Activated CD8-positive, alpha-beta memory T cell treated with anti-CD3 and anti-CD28 coated beads, Interleukin-2, amount 50 U/mL, for 48 hours (primary cell): ENCODE data around the gene ARHGEF28.

Experiments
- DNase-seq: peaks from one replicate; pipeline ENCODE4 v3.0.0-alpha.2; 2020

The ARHGEF28 gene

DNA sequence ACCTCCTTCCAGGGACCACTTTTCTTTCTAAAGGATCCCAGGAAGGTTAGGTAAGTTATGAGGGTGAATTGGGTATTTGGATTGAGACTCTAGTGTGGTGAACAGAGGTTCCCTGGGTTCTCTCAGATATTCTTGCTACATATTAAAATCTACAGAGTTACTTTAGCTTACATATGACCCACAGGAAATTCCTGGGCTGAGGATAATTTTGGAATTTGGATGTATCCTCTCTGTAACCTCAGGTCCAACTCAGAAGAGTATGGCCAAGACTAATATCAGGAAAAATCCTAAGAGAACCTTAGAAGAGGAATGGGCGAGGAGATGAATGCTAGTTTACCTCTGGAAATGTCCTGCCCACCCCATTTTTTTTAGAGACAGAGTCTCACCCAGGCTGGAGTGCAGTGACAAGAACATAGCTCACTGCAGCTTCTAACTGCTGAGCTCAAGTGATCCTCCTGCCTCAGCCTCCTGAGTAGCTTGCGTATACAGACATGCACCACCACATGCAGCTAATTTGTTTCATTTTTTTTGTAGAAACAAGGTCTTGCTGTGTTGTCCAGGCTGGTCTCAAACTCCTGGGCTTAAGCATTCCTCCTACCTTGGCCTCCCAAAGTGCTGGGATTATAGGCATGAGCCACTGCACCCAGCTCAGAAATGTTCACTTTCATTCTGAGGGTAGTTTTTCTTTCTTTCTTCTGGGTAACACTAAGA, 196.4 kb downstream of the ARHGEF28 start:
- DNase-seq, result no peak

GRCh38 chr5:73822989-73823339, 197.0 kb downstream of the ARHGEF28 start:
- DNase-seq, result no peak

- no peak for DNase-seq
Measured at GRCh38 chr5:73823508-73823925, 197.5 kb downstream of the ARHGEF28 start.

DNA sequence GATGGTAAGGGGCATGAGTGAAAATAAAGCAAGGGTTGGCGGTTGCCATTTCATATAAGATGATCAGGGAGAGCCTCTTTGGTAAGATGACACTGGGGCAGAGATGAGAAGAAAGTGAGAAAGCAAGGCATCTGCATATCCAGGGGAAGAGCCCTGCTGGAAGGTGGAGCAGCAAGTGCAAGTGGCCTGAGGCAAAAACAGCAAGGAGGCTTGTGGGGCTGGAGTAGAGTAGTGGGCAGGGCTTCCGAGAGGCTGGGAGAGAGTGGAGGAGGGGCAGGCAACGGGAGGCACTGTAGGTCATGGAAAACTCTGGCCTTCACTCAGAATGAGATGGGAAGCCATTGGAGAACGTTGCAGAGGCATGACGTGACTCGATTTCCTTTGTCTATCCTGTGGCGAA, 199.2 kb downstream of the ARHGEF28 start:
- DNase-seq, result no peak

- no peak for DNase-seq
Measured at GRCh38 chr5:73825736-73826135, 199.7 kb downstream of the ARHGEF28 start.

DNA sequence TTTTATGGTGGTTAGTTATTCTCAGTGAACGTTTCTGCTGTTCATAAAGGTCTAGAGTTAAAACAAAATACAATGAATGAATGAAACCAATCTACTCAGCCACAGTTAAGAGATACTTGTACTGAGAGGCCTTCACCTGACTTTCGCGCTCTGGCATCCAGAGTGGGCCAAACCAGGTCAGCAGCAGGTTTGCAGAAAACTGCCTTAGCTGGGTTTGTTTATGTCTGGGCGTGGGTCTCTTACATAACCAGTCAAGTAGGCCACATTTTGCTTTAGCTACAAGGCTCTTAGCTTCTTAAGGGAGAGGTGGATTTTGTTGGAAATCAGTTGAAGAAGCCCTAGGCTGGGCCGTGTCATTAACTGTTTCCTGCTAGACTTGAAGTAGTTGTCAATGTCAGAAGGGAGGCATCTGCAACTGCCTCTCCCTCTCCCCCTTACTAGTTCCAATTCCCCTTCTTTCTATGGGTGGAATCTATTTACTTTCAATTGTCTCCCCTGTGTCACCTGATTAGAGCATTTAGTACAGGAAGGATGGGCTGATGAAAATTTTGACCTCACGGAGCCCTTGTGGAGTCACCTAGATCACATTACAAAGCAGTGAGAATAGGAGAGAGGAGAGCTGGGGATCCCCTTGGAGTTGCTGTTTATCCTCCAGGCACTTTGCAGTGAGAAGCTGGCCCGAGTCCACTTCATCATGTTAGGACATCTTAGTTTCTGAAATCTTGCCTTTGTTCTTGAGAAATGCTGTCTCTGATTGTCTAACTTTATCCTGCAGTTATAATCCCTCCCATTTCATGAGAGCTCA, 200.5 kb downstream of the ARHGEF28 start:
- DNase-seq, result no peak

- DNase-seq, result no peak
Measured at GRCh38 chr5:73827106-73827450, 201.1 kb downstream of the ARHGEF28 start.

DNA sequence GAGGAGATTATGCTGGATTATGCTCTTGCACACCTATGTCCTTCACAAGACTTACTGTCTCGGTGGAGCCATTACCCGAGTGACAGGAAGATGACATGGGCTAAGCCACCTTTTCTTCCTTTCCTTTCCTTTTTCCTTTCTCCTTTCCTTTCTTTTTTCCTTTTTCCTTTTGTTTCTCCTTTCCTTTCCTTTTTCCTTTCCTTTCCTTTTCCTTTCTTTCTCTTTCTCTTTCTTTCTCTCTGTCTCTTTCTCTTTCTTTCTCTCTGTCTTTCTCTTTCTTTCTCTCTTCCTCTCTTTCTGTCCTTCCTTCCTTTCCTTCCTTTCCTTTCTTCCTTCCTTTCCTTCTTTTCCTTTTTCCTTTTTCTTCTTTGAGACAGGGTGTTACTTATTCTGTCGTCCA, 202.5 kb downstream of the ARHGEF28 start:
- DNase-seq, result no peak

GRCh38 chr5:73830646-73831045, 204.7 kb downstream of the ARHGEF28 start:
- no peak for DNase-seq

GRCh38 chr5:73831066-73831465, 205.1 kb downstream of the ARHGEF28 start:
- no peak for DNase-seq

GRCh38 chr5:73834693-73835092, 208.7 kb downstream of the ARHGEF28 start:
- no peak for DNase-seq

GRCh38 chr5:73835726-73836125, 209.7 kb downstream of the ARHGEF28 start:
- DNase-seq, result no peak

- no peak for DNase-seq
Measured at GRCh38 chr5:73836607-73837006, 210.6 kb downstream of the ARHGEF28 start.

DNA sequence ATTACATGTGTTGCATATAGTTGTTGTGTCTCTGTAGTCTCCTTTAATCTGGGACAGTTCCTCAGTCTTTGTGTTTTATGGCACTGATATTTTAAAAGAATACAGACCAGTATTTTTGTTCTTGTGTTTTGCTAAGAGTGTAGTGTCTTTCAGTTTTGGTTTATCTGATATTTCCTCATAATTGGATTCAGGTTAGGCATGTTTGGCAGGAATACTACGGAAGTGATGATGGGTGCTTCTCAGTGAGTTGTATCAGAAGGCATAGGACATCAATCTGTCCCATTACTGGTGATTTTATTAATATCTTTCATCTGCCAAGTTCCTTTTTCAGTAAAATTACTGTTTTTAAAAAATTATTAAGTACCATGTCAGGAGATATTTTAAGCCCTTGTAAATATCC, 212.9 kb downstream of the ARHGEF28 start:
- DNase-seq, result no peak

GRCh38 chr5:73841641-73842040, 215.6 kb downstream of the ARHGEF28 start:
- DNase-seq, result no peak

- DNase-seq, result no peak
Measured at GRCh38 chr5:73844165-73844564, 218.2 kb downstream of the ARHGEF28 start.

DNA sequence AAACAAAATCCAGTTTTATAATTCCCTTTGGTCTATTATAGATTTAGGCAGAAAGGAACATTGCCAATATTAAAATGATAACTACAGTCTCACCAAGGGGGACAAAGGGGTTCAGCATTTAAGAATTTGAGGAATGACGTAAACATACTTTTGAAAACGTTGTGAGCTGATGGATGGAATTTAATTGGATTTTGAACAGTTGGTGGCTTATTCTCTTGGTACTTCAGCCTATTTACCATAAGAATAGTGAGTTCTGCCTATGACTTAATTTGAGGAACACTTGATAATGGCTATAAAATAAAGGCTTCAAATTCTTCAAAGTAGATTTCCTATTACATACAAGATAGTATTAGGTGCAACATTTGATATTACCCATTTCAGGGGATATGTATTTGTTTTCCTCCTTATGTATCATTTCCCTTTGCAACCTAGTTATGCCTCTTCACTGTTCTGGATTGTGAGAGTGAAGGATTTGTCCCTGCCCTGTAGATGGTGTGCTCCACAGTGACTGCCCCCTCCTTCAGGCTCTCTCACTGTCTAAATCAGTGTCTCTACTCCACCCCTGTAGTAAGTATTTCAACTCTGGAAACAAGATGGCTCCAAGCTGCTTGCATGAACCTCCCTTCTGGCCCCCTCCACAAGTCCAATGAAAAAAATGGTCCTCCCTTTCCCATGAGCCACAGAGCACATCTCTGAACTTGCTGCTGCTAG, 225.6 kb downstream of the ARHGEF28 start:
- no peak for DNase-seq

DNA sequence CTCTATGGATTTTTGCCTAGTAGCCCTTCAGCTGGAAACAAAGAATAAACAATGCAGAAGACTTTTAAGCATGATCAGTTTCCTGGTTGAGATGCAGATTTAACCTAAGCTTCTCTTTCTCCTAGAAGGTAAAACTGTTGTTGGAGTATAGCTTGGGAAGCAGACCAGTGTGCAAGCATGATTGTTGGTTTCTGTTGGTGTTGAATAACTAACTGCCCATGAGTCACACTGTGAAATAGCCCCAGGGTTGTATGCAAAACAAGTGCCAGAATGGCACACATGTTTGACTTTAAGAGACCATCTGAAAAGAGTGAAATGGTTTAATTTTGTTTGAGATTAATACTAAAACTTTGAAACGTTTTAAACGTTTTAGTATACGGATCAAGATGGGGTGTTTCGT, 227.1 kb downstream of the ARHGEF28 start:
- DNase-seq, result no peak

GRCh38 chr5:73856997-73857396, 231.0 kb downstream of the ARHGEF28 start:
- no peak for DNase-seq

- no peak for DNase-seq
Measured at GRCh38 chr5:73857446-73857845, 231.4 kb downstream of the ARHGEF28 start.

GRCh38 chr5:73858054-73858453, 232.1 kb downstream of the ARHGEF28 start:
- DNase-seq, result no peak

GRCh38 chr5:73858776-73859175, 232.8 kb downstream of the ARHGEF28 start:
- DNase-seq, result no peak

DNA sequence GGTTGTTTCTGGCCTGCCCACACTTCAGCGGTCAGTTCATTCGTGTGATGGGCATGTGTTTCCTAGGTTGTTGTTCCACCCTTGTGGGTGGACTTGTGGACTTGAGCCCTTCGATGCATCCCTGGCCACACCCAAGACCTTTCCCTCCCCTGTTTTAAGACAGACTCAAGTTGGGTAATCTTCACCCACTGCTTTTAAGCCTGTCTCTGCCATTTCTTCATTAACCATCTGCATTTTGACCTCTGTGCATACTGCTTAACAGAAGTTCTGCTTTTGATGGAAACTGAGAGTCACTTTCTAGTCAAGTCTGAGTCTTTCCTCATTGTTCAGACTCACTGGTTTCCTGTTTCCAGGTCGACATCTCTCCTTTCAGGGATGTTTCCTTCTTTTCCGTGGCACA, 233.7 kb downstream of the ARHGEF28 start:
- DNase-seq, result no peak
